22Rv1 (cell line): Measurements from ENCODE around the gene CBLB.

Experiments
- CTCF ChIP-seq: fragments of 450-650 bp; IDR thresholded peaks from 2 replicates; pipeline ENCODE4 v1.5.1; 2017; ENCODE audit warnings: mild to moderate bottlenecking
- ZFX ChIP-seq: fragments of 450-650 bp; IDR thresholded peaks from 2 replicates; pipeline ENCODE4 v1.6.1; 2017; ENCODE audit warnings: antibody characterized with exemption, borderline replicate concordance

- TF ChIP-seq CTCF (no peak), ZFX (no peak)
Observed at GRCh38 chr3:105788593-105788992, 80.2 kb downstream of the CBLB start.
